HFFc6 (cell line): ENCODE data around the gene ZNF606. TPM values are rescaled to one million over a fixed set of nuclear protein-coding genes. Genes with fewer than 3 reads are reported as not detected.
A peak's percentile ranks its signal among the peaks of the same experiment; 100 is the strongest.

Experiments
- DNase-seq: peaks from one replicate; pipeline ENCODE4 v3.0.0-alpha.2; 2018
- H3K27ac Mint-ChIP-seq: 2 replicates; pipeline ENCODE4 v1.8.0; 2020; ENCODE audit warnings: mild to moderate bottlenecking, mixed read lengths
- H3K27me3 Mint-ChIP-seq: 2 replicates; pipeline ENCODE4 v1.8.0; 2021; ENCODE audit warnings: mild to moderate bottlenecking, moderate library complexity, mixed read lengths; ENCODE audit not compliant: insufficient read depth
- H3K36me3 Mint-ChIP-seq: 2 replicates; pipeline ENCODE4 v1.8.0; 2021; ENCODE audit warnings: low read depth, mixed read lengths
- H3K4me1 Mint-ChIP-seq: 2 replicates; pipeline ENCODE4 v1.8.0; 2020; ENCODE audit warnings: low read depth, mixed read lengths
- H3K4me3 Mint-ChIP-seq: 2 replicates; pipeline ENCODE4 v1.8.0; 2020; ENCODE audit warnings: mild to moderate bottlenecking, moderate library complexity, mixed read lengths
- H3K9me3 Mint-ChIP-seq: 2 replicates; pipeline ENCODE4 v1.8.0; 2020; ENCODE audit warnings: mild to moderate bottlenecking, mixed read lengths
- total RNA-seq, 6 experiments: library from RNA; stranded (reverse); fragmentation: NEBNext Ultra II Directional; extraction: Animal tissue kit (Norgen Biotek cat#: 25700); gene quantifications; 2 replicates in 1 of 6; 3 replicates in 5 of 6; pipeline ENCODE4 v1.2.3, GENCODE V29; 2021
- TF ChIP-seq, protein P1 (sequence below): fragments of 200-600 bp; sonication (generic); IDR thresholded peaks from 2 replicates; pipeline ENCODE4 v1.5.0; 2021; ENCODE audit warnings: antibody characterized with exemption, mild to moderate bottlenecking

ZNF606 gene
- total RNA-seq, 6 experiments from 2014 or later, result 3.5 to 6.0 (median 4.9) TPM

DNA sequence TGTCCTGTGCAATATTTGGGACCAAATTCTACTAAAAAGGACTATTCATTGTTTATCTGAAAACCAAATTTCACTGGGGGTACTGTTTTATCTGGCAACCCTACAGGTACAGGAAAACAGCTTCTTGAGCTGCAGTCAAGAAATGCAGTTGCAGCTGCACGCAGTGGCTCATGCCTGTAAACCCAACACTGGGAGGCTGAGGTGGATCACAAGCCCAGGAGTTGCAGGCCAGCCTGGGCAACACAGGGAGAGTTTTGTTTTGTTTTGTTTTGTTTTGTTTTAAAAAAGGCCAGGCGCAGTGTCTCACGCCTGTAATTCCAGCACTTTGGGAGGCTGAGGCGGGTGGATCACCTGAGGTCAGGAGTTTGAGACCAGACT is 19.7 kb upstream of the ZNF606 start:
- Mint-ChIP-seq H3K27me3 (no peaks in the 10 kb centered on the region), H3K4me1 (no peaks in the 10 kb centered on the region), H3K36me3 (peaks cover 11% of the 10 kb centered on the region; the same call in 1 of the 2 replicates), H3K4me3 (no peak overlapping the region), H3K9me3 (peaks cover 67% of the 10 kb centered on the region), H3K27ac (no peak overlapping the region)
- no peak for DNase-seq
- TF ChIP-seq, protein P1, sequence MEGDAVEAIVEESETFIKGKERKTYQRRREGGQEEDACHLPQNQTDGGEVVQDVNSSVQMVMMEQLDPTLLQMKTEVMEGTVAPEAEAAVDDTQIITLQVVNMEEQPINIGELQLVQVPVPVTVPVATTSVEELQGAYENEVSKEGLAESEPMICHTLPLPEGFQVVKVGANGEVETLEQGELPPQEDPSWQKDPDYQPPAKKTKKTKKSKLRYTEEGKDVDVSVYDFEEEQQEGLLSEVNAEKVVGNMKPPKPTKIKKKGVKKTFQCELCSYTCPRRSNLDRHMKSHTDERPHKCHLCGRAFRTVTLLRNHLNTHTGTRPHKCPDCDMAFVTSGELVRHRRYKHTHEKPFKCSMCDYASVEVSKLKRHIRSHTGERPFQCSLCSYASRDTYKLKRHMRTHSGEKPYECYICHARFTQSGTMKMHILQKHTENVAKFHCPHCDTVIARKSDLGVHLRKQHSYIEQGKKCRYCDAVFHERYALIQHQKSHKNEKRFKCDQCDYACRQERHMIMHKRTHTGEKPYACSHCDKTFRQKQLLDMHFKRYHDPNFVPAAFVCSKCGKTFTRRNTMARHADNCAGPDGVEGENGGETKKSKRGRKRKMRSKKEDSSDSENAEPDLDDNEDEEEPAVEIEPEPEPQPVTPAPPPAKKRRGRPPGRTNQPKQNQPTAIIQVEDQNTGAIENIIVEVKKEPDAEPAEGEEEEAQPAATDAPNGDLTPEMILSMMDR, result no peak

DNA sequence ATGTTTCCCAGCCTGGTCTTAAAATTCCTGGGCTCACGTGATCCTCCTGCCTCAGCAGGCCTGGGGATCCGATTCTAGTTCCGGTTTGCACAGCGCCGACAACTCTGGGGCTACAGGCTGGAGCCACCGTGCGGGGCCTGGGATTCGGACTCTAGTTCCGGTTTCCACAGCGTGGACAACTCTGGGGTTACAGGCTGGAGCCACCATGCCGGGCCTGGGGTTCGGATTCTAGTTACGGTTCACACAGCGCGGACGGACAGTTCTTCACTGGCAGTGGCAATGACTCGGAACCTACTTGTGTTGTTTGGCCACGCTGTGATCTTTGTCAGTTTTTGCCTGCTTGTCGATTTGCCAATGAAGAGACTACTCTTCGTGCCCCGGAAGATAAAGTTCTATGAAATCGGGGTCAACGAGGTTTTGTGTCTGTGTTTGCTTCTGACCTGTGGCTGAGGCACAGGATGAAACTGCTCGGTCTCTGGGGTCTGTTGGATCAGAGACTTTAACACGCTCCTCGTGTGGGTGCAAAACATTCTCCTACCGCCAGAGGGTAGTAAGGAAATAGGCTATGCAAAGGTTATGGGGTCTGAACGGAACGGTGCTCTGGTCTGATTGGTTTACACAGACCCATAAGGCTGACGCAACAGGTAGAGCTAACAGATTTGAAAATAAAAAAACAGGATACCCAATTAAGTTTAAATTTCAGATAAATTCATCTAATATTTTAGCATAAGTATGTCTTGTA is 19.1 kb upstream of the ZNF606 start:
- Mint-ChIP-seq H3K27me3 (no peaks in the 10 kb centered on the region), H3K9me3 (peaks cover 67% of the 10 kb centered on the region), H3K36me3 (peaks cover 11% of the 10 kb centered on the region; the same call in 1 of the 2 replicates), H3K4me1 (no peaks in the 10 kb centered on the region), H3K27ac (no peak overlapping the region), H3K4me3 (no peak overlapping the region)
- TF ChIP-seq, protein P1, result peak; percentile 58
- DNase-seq, result no peak

DNA sequence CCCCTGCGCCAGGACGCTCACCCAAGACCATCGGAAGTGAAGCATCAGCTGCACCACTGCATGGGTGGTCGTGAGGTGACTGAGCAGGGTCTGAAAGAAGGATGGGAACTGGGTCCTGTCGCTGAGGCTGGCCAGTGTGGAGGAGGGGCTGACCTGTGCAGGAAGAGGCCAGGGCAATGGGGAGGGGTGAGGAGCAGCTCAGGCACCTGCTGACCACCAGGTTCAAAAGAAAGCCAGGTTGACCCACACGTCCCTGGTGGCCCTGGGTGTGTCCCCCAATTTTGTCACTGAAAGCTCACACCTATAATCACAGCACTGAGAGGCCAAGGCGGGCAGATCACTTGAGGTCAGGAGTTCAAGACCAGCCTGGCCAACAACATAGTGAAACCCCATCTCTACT is 17.5 kb upstream of the ZNF606 start:
- no peaks in the 10 kb centered on the region for H3K27me3 Mint-ChIP-seq
- H3K36me3 Mint-ChIP-seq, result peaks cover 11% of the 10 kb centered on the region; the same call in 1 of the 2 replicates
- no peaks in the 10 kb centered on the region for H3K4me1 Mint-ChIP-seq
- no peak overlapping the region for H3K4me3 Mint-ChIP-seq
- peaks cover 62% of the 10 kb centered on the region for H3K9me3 Mint-ChIP-seq
- no peak overlapping the region for H3K27ac Mint-ChIP-seq
- TF ChIP-seq, protein P1, result no peak
- DNase-seq, result no peak

DNA sequence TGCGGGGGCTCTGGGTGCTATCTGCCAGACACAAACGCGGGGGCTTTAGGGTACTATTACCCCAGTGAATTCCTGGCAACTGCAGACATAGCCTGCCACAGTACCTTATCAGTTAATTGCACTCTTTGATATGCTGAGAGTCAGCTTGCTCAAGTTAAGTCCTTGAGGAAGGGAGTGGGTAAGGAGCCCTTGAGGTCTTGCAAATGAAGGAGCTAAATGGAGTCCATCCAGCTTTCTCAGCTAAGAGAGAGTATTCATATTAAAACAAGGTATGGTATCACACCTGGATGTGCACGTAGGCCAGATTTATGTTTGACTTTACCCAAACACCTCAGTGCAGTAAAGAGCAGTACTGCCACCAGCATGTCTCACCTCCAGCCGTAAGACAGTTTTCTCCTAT is 11.5 kb upstream of the ZNF606 start:
- Mint-ChIP-seq H3K27ac (no peak overlapping the region), H3K36me3 (peaks cover 19% of the 10 kb centered on the region), H3K27me3 (peaks cover 2% of the 10 kb centered on the region; the same call in 1 of the 2 replicates), H3K4me3 (no peak overlapping the region), H3K4me1 (no peaks in the 10 kb centered on the region), H3K9me3 (peaks cover 70% of the 10 kb centered on the region)
- DNase-seq, result no peak
- TF ChIP-seq, protein P1, result no peak

DNA sequence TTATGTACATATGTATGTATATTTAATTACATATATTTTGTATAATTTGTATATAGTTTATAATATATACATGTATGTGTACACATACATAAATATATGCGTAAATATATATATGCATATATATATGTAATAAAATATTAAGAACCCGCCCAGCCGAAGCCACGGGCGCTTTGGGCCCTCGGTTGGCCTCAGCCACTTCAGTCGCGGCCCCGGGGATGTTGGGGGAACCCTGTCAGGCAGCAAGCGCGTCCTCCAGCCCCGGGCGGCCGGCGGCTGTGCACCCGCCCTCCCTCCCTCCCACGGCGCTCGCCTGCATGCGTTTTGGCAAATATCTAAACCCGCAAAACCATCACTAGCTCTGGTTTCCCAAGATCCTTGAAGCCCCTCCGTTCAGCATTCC is 7.9 kb upstream of the ZNF606 start:
- Mint-ChIP-seq H3K36me3 (peaks cover 52% of the 10 kb centered on the region), H3K27me3 (peaks cover 2% of the 10 kb centered on the region; the same call in 1 of the 2 replicates), H3K4me1 (no peaks in the 10 kb centered on the region), H3K27ac (no peak overlapping the region), H3K4me3 (no peak overlapping the region), H3K9me3 (peaks cover 88% of the 10 kb centered on the region)
- TF ChIP-seq, protein P1, result no peak
- no peak for DNase-seq
